Stimulated activated naive B cell treated with anti-CD40 and anti-IgM and Interleukin-4, amounts not matched to agents 10 μg/mL and 1 μg/mL and 100 μg/mL, for 72 hours (primary cell): ENCODE measurements around the gene RIN1.

Experiments used
- ATAC-seq, 2 donors: fragments of 150-1000 bp; cut with Tn5 transposase; replicated peaks; 2 replicates each; pipeline ENCODE4 v1.10.0; 2021; ENCODE audit warnings: moderate library complexity in 1 of 2
- DNase-seq: peaks from one replicate; pipeline ENCODE4 v3.0.0; 2021
- H3K27ac Mint-ChIP-seq: one replicate; pipeline ENCODE4 v1.8.0; 2022; ENCODE audit warnings: mild to moderate bottlenecking, mixed read lengths
- H3K27me3 Mint-ChIP-seq, 2 donors: one replicate each; pipeline ENCODE4 v1.8.0; 2022; ENCODE audit warnings: mixed read lengths in 2 of 2
- H3K36me3 Mint-ChIP-seq, 2 donors: one replicate each; pipeline ENCODE4 v1.8.0; 2022; ENCODE audit warnings: mixed read lengths in 2 of 2, mild to moderate bottlenecking in 1 of 2
- H3K4me1 Mint-ChIP-seq, 2 donors: one replicate each; pipeline ENCODE4 v1.8.0; 2022; ENCODE audit warnings: mixed read lengths in 2 of 2, mild to moderate bottlenecking in 1 of 2
- H3K4me3 Mint-ChIP-seq, 2 donors: one replicate each; pipeline ENCODE4 v1.8.0; 2022; ENCODE audit warnings: mild to moderate bottlenecking in 2 of 2, mixed read lengths in 2 of 2, moderate library complexity in 1 of 2
- H3K9me3 Mint-ChIP-seq, 2 donors: one replicate each; pipeline ENCODE4 v1.8.0; 2022; ENCODE audit warnings: mixed read lengths in 2 of 2, mild to moderate bottlenecking in 1 of 2

The RIN1 gene

DNA sequence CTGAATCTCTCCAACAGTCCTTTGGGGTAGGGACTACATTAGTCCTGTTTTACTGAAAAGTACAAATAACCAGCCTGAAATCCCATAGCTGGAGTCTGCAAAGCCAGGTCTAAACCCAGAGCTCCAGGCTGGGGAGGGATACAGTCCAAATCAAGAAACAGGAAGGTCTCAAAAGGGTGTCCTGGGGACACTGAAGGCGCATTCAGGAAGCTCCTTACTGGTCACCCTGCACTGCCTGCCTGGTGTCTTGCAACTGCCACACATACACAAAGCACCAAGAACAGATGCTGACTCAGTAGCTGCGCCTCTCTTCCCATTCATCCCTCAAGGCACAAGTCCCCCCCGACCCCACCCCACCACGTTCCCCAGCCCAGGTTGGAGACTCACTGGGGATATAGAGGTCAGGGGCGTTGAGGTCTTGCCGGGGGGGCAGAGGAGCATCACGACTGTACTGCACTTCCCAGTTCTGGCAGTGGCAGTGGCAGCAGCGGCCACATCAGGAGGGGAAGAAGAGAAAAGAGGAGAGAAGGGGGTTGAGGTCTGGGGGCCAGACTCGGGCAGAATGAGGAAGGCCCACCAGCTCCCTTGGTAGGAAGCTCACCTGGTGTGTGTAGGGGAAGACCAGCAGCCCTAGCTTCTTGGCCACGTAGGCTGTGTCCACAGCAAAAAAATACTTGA, 48.9 kb downstream of the RIN1 start:
- H3K4me3 Mint-ChIP-seq: peak overlapping the region; percentile 85 to 90
- no peak overlapping the region for H3K27ac Mint-ChIP-seq
- no peaks in the 10 kb centered on the region for H3K9me3 Mint-ChIP-seq
- no peak for ATAC-seq
- no peak for DNase-seq
- peaks cover 12% of the 10 kb centered on the region in 2 donors for H3K36me3 Mint-ChIP-seq
- H3K27me3 Mint-ChIP-seq: peaks cover under 1 to 1% of the 10 kb centered on the region in 2 donors
- peaks cover 31 to 55% of the 10 kb centered on the region in 2 donors for H3K4me1 Mint-ChIP-seq

DNA sequence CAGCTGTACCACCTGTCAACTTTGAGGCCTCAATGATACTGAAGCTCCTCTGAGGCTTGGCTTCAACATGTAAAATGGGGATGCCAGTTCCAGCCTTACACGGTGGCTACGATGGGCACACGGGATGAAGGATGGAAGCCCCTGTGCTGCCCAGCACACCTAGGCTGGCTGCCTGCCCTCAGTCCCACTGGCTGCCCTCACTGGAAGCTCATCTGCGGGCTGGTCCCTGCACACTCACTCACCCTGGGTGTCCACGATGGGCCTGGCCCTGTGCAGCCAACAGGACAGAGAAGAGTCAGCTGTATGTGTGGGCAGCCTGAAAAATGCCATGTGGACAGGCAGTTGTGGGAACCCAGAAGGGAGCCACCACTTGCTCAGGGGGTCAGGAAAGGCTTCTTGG, 49.5 kb downstream of the RIN1 start:
- H3K4me3 Mint-ChIP-seq: no peak overlapping the region
- ATAC-seq: no peak
- peak overlapping the region; percentile 60 for H3K27ac Mint-ChIP-seq
- H3K36me3 Mint-ChIP-seq: peaks cover 12 to 14% of the 10 kb centered on the region in 2 donors
- H3K9me3 Mint-ChIP-seq: no peaks in the 10 kb centered on the region
- peaks cover 35 to 62% of the 10 kb centered on the region in 2 donors for H3K4me1 Mint-ChIP-seq
- no peak for DNase-seq
- no peaks in the 10 kb centered on the region for H3K27me3 Mint-ChIP-seq

DNA sequence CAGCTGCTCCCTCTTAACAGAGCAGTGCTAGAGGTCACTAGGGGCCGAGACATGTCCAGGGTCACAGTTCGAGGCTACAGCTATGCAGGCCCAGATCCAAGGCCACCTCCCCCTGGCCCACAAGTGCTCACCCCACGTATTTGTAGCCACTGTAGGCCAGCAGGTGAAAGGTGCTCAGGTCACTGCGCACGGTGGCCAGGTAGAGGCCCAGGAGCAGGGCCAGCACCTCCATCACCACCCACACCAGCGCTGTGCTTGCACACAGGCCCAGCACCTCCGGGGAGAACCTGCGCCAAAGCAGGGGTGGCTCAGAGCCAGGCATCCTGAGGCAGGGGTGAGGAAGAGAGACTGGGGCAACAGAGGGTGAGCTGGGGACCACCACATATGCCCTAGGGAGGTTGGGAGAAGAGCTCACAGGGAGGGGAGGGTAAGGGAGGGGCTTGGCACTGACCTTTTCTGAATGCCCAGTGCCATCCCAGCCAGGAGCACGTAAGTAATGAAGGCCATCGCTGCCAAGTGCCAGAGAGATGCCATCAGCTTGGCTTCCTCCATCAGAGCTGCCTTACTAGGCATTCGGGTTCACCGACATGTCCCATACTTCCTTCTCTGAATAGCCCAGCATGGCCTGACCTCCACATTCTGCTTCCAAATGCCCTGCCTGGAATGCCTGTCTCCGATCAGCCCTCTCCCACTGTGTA, 50.8 kb downstream of the RIN1 start:
- Mint-ChIP-seq H3K36me3 (peaks cover 14 to 16% of the 10 kb centered on the region in 2 donors), H3K27me3 (peaks cover 0 to 8% of the 10 kb centered on the region in 2 donors), H3K4me3 (no peak overlapping the region), H3K9me3 (no peaks in the 10 kb centered on the region), H3K4me1 (peaks cover 39 to 64% of the 10 kb centered on the region in 2 donors), H3K27ac (peak overlapping the region; percentile 20)
- DNase-seq (no peak), ATAC-seq (no peak)

DNA sequence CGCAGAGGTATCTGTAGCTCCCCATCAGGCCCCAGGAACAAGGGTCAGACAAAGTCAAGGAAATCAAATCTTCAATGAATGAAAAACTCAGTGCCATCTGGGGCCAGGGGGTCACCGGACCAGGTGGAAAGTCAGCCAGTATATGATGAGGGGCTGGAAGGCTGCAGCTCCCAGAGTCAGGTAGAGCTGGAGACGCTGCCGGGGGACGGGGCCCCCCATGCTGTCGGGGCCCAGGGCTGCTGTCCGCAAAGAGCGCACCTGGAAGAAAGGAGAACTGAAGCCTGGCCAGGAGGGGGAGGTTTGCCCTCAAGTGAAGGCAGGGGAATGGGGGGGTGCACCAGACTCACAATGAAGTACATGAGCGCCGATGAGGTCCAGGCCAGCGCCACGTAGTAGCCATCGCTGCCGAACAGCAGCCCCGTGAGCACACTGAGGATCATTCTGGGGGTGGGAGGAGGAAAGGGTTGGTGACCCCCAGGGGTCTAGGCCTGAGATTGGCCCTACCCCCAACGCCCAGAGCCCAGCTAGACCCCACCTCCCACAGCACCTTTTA, 51.6 kb downstream of the RIN1 start:
- DNase-seq: no peak
- H3K27ac Mint-ChIP-seq: peak overlapping the region; percentile 59
- H3K9me3 Mint-ChIP-seq: no peaks in the 10 kb centered on the region
- peaks cover 14 to 16% of the 10 kb centered on the region in 2 donors for H3K36me3 Mint-ChIP-seq
- peaks cover 3 to 12% of the 10 kb centered on the region in 2 donors for H3K27me3 Mint-ChIP-seq
- no peak for ATAC-seq
- no peak overlapping the region for H3K4me3 Mint-ChIP-seq
- peaks cover 32 to 59% of the 10 kb centered on the region in 2 donors for H3K4me1 Mint-ChIP-seq

DNA sequence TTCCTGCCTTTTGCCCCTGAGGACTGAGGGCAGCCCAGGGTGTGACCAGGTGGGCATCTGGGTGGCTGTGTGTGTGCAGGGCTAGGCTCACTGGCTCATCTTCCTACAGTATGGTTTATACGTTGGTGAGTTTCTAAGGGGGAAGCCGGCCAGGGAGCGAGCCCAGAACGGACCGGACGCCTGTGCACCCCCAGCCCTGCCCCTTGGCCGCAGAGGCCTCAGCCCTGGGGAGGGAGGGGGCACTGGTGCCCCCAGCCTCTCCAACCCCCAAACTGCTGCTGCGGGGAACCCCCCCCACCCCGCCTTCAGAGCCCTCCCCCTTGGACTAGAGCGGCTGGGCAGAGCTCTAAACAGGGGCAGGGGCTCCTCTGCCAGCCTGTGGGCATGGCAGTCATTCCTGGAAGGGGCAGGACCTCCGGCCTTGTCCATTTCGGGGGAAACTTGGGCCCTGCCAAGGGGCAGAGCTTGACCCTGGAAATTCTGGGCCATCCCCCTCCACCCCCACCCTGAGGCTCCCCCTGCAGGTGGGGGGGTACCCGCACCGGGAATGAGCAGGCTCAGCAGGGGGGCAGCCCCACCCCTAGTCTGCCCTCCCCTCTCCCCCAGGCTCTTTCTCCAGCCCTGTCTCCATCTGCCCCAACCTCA, 52.7 kb downstream of the RIN1 start:
- H3K36me3 Mint-ChIP-seq: peaks cover 14 to 16% of the 10 kb centered on the region in 2 donors
- H3K27ac Mint-ChIP-seq: peak overlapping the region; percentile 56
- no peak for ATAC-seq
- H3K4me1 Mint-ChIP-seq: peaks cover 39 to 65% of the 10 kb centered on the region in 2 donors
- H3K4me3 Mint-ChIP-seq: no peak overlapping the region
- DNase-seq: no peak
- peaks cover 11 to 22% of the 10 kb centered on the region in 2 donors for H3K27me3 Mint-ChIP-seq
- no peaks in the 10 kb centered on the region for H3K9me3 Mint-ChIP-seq

DNA sequence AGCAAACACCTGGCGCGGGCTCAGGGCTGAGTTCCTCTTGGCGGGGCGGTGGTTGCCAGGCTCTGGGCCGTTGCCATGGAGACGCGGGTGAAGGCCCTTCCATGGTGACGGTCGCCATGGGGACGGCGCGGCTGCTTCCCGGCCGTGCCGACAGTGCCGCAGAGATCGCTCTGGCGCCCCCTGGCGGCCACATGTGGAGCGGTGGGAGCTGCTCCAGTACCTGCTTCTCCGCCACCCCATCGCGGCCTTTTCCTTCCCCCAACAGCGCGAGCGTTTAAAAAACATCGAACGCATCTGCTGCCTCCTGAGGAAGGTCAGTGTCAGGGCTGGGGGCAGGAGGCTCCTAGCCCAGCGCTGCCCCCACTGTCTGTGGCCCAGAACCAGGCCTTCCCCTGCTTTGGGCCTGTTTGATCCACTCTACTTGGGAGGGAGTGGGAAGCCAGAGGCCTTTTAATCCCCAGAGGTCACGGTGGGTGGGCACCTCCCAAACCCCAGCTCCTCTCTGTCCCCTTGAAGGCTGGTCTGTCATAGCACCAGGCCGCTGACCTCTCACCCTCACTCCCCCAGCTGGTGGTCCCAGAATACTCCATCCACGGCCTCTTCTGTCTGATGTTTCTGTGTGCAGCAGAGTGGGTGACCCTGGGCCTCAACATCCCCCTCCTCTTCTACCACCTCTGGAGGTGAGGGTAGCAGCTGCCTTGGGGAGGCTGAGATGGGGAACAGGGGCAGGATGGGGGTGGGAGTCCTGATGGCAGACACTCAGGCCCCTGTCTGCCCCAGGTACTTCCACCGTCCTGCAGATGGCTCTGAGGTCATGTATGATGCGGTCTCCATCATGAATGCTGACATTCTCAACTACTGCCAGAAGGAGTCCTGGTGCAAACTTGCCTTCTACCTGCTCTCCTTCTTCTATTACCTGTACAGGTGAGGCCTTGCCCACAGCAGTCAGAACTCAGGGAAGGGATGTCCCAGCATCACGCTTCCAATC, 53.5 kb downstream of the RIN1 start:
- peak; percentile 89 to 92 for ATAC-seq
- H3K4me3 Mint-ChIP-seq: peak overlapping the region; percentile 53 to 55
- peak; percentile 97 for DNase-seq
- peaks cover 14 to 16% of the 10 kb centered on the region in 2 donors for H3K36me3 Mint-ChIP-seq
- peak overlapping the region; percentile 85 for H3K27ac Mint-ChIP-seq
- H3K4me1 Mint-ChIP-seq: peaks cover 37 to 62% of the 10 kb centered on the region in 2 donors
- H3K9me3 Mint-ChIP-seq: no peaks in the 10 kb centered on the region
- peaks cover 11 to 22% of the 10 kb centered on the region in 2 donors for H3K27me3 Mint-ChIP-seq
